Spleen (tissue), 11 donors: ENCODE measurements around the gene PLEKHH1. TPM values are rescaled to one million over a fixed set of nuclear protein-coding genes. Genes with fewer than 3 reads are reported as not detected.

Experiments used
- DNase-seq: peaks from one replicate; pipeline ENCODE4 v3.0.0-alpha.2; 2020
- H3K27ac ChIP-seq, 8 donors: fragments of 200-600 bp; sonication (generic) in 7 of 8; 1 replicate in 4 of 8; 2 replicates in 4 of 8; pipeline versions ENCODE4 v1.5.0 to v1.8.0; 2016 to 2021; ENCODE audit warnings: inconsistent platforms in 4 of 8, mild to moderate bottlenecking in 4 of 8, moderate library complexity in 1 of 8
- H3K27me3 ChIP-seq, 7 donors: fragments of 200-600 bp; sonication (generic) in 6 of 7; replicated peaks in 1 of 7; 1 replicate in 4 of 7; 2 replicates in 3 of 7; pipeline versions ENCODE4 v1.5.0 to v1.8.0; 2016 to 2021; ENCODE audit warnings: inconsistent platforms in 3 of 7, mild to moderate bottlenecking in 1 of 7
- H3K36me3 ChIP-seq, 6 donors: fragments of 200-600 bp; sonication (generic) in 5 of 6; 1 replicate in 4 of 6; 2 replicates in 2 of 6; pipeline versions ENCODE4 v1.5.0 to v1.8.0; 2016 to 2021; ENCODE audit warnings: inconsistent platforms in 2 of 6
- H3K4me1 ChIP-seq, 6 donors: fragments of 200-600 bp; sonication (generic) in 5 of 6; 1 replicate in 3 of 6; 2 replicates in 3 of 6; pipeline versions ENCODE4 v1.5.0 to v1.8.0; 2016 to 2021; ENCODE audit warnings: inconsistent platforms in 3 of 6
- H3K4me3 ChIP-seq, 8 donors: fragments of 200-600 bp; sonication (generic) in 7 of 8; 1 replicate in 4 of 8; 2 replicates in 4 of 8; pipeline versions ENCODE4 v1.5.0 to v1.8.0; 2016 to 2021; ENCODE audit warnings: inconsistent platforms in 4 of 8, mild to moderate bottlenecking in 4 of 8, moderate library complexity in 2 of 8
- H3K9me3 ChIP-seq, 8 donors: fragments of 200-600 bp; sonication (generic) in 7 of 8; 1 replicate in 4 of 8; 2 replicates in 4 of 8; pipeline versions ENCODE4 v1.5.0 to v1.8.0; 2016 to 2021; ENCODE audit warnings: inconsistent platforms in 4 of 8
- CTCF ChIP-seq, 11 experiments: fragments of 200-600 bp in 7 of 11; fragments of 450-650 bp in 4 of 11; sonication (generic) in 4 of 11; IDR thresholded peaks in 8 of 11; conservative IDR thresholded peaks in 3 of 11; 1 replicate in 7 of 11; 2 replicates in 4 of 11; pipeline versions ENCODE4 v1.4.0 to v1.8.0; 2016 to 2021; ENCODE audit warnings: antibody characterized with exemption in 11 of 11, inconsistent platforms in 4 of 11, mild to moderate bottlenecking in 1 of 11
- POLR2A ChIP-seq, 3 donors: fragments of 450-650 bp; IDR thresholded peaks; one replicate each; pipeline ENCODE4 v1.5.1; 2017; ENCODE audit warnings: antibody characterized with exemption in 3 of 3, mild to moderate bottlenecking in 1 of 3
- POLR2AphosphoS5 ChIP-seq, 3 donors: sonication (generic); formaldehyde crosslinking; IDR thresholded peaks; one replicate each; pipeline ENCODE4 v1.5.1; 2017; ENCODE audit warnings: antibody characterized with exemption in 3 of 3
- WGBS, 5 donors: extraction: QIAGEN DNeasy Blood & Tissue Kit in 3 of 5; methylation state at CpG; one replicate each; pipeline versions ENCODE4 v1.1.5 to v1.1.7; 2013 to 2018; 5-methylcytosine and 5-hydroxymethylcytosine counted together
- intact Hi-C: fragments of 100-400 bp; cut with DNase I; formaldehyde crosslinking; loops from one replicate; pipeline ENCODE4 v1.15.0; 2023; ENCODE audit warnings: low total_unique reads
- polyA plus RNA-seq, 3 donors: library from polyadenylated mRNA; stranded (reverse); fragments of 200-250 nt; gene quantifications; one replicate each; pipeline ENCODE4 v1.2.1, GENCODE V29; 2013
- total RNA-seq, 7 donors: library from RNA; depleted of rRNA in 3 of 7; stranded (reverse); fragments of >200 nt in 3 of 7; fragmentation: NEBNext Ultra II Directional in 4 of 7; extraction: Animal tissue kit (Norgen Biotek cat#: 25700) in 4 of 7; gene quantifications; one replicate each; pipeline versions ENCODE4 v1.1.0 to v1.2.1, GENCODE V29; 2016 to 2021
- donor health status: healthy with polysubstance abuse.
- donor health status: DM: no; HTN: no; CAD: no; lungs with moderate emphysema.
- donor health status: DM: no; HTN: no; CAD: no.
- donor health status: Bipolar disorder and iron deficiency.
- donor health status: healthy.
- donor health status: DM: no; HTN: no; CAD: no.
- donor health status: DM: yes; HTN: yes; CAD: no.

Gene PLEKHH1
- total and polyA plus RNA-seq, 10 donors, result 0.56 to 7.1 (median 4.1) TPM

- WGBS, 5 donors, result 87 to 100% (median 90%) methylated on average over 3 of the region's 3 CpGs
- no peaks in the 10 kb centered on the region for H3K27me3 ChIP-seq
Measured at GRCh38 chr14:67551940-67552339, 18.9 kb downstream of the PLEKHH1 start.

GRCh38 chr14:67553547-67553946, 20.5 kb downstream of the PLEKHH1 start:
- H3K4me3 ChIP-seq, result no peak overlapping the region
- H3K9me3 ChIP-seq, result no peaks in the 10 kb centered on the region
- 19 to 47% (median 29%) methylated on average over 3 of the region's 3 CpGs for WGBS, 5 donors
- no peaks in the 10 kb centered on the region for H3K36me3 ChIP-seq
- TF ChIP-seq POLR2A (IDR thresholded peaks at IDR 0.05) (no peak), CTCF (IDR thresholded peaks at IDR 0.05 in 8 of 11, conservative IDR thresholded peaks at IDR 0.05 in 3 of 11) (no peak), POLR2AphosphoS5 (IDR thresholded peaks at IDR 0.05) (no peak)
- H3K4me1 ChIP-seq, result no peaks in the 10 kb centered on the region
- no peaks in the 10 kb centered on the region for H3K27me3 ChIP-seq
- DNase-seq, result no peak
- H3K27ac ChIP-seq, result no peak overlapping the region
- intact Hi-C loops, result no loop called here

More at GRCh38 chr14:67551940-67552339, 18.9 kb downstream of the PLEKHH1 start:
- no peak overlapping the region for H3K4me3 ChIP-seq
- intact Hi-C loops, result no loop called here
- no peaks in the 10 kb centered on the region for H3K9me3 ChIP-seq
- no peaks in the 10 kb centered on the region for H3K36me3 ChIP-seq
- TF ChIP-seq CTCF (IDR thresholded peaks at IDR 0.05 in 8 of 11, conservative IDR thresholded peaks at IDR 0.05 in 3 of 11), result no peak
- TF ChIP-seq POLR2A (IDR thresholded peaks at IDR 0.05), result no peak
- no peak for TF ChIP-seq POLR2AphosphoS5 (IDR thresholded peaks at IDR 0.05)
- no peak overlapping the region for H3K27ac ChIP-seq
- no peak for DNase-seq
- no peaks in the 10 kb centered on the region for H3K4me1 ChIP-seq

GRCh38 chr14:67554341-67554740, 21.3 kb downstream of the PLEKHH1 start:
- H3K4me1 ChIP-seq, result no peaks in the 10 kb centered on the region
- TF ChIP-seq POLR2A (IDR thresholded peaks at IDR 0.05) (no peak), CTCF (IDR thresholded peaks at IDR 0.05 in 8 of 11, conservative IDR thresholded peaks at IDR 0.05 in 3 of 11) (no peak), POLR2AphosphoS5 (IDR thresholded peaks at IDR 0.05) (no peak)
- no peaks in the 10 kb centered on the region for H3K36me3 ChIP-seq
- no peak overlapping the region for H3K4me3 ChIP-seq
- H3K27me3 ChIP-seq, result no peaks in the 10 kb centered on the region
- 84 to 95% (median 90%) methylated on average over 6 to 7 of the region's 7 CpGs for WGBS, 5 donors
- no peaks in the 10 kb centered on the region for H3K9me3 ChIP-seq
- no peak overlapping the region for H3K27ac ChIP-seq
- intact Hi-C loops, result no loop called here
- no peak for DNase-seq

- Histone ChIP-seq H3K4me1 (no peaks in the 10 kb centered on the region), H3K36me3 (no peaks in the 10 kb centered on the region), H3K27ac (no peak overlapping the region), H3K27me3 (no peaks in the 10 kb centered on the region), H3K4me3 (no peak overlapping the region), H3K9me3 (no peaks in the 10 kb centered on the region)
- intact Hi-C loops, result no loop called here
- DNase-seq, result no peak
- 77 to 83% (median 81%) methylated on average over 11 of the region's 11 CpGs for WGBS, 5 donors
- TF ChIP-seq POLR2A (IDR thresholded peaks at IDR 0.05) (no peak), CTCF (IDR thresholded peaks at IDR 0.05 in 8 of 11, conservative IDR thresholded peaks at IDR 0.05 in 3 of 11) (no peak), POLR2AphosphoS5 (IDR thresholded peaks at IDR 0.05) (no peak)
Measured at GRCh38 chr14:67555518-67556090, 22.5 kb downstream of the PLEKHH1 start.
